Stimulated activated naive B cell treated with anti-CD40 and anti-IgM and Interleukin-4, amounts not matched to agents 10 μg/mL and 1 μg/mL and 100 μg/mL, for 72 hours (primary cell): ENCODE results near the gene PCDHB12.

Experiments used
- ATAC-seq, 2 donors: fragments of 150-1000 bp; cut with Tn5 transposase; replicated peaks; 2 replicates each; pipeline ENCODE4 v1.10.0; 2021; ENCODE audit warnings: moderate library complexity in 1 of 2
- DNase-seq: peaks from one replicate; pipeline ENCODE4 v3.0.0; 2021
- H3K27ac Mint-ChIP-seq: one replicate; pipeline ENCODE4 v1.8.0; 2022; ENCODE audit warnings: mild to moderate bottlenecking, mixed read lengths
- H3K27me3 Mint-ChIP-seq, 2 donors: one replicate each; pipeline ENCODE4 v1.8.0; 2022; ENCODE audit warnings: mixed read lengths in 2 of 2
- H3K36me3 Mint-ChIP-seq, 2 donors: one replicate each; pipeline ENCODE4 v1.8.0; 2022; ENCODE audit warnings: mixed read lengths in 2 of 2, mild to moderate bottlenecking in 1 of 2
- H3K4me1 Mint-ChIP-seq, 2 donors: one replicate each; pipeline ENCODE4 v1.8.0; 2022; ENCODE audit warnings: mixed read lengths in 2 of 2, mild to moderate bottlenecking in 1 of 2
- H3K4me3 Mint-ChIP-seq, 2 donors: one replicate each; pipeline ENCODE4 v1.8.0; 2022; ENCODE audit warnings: mild to moderate bottlenecking in 2 of 2, mixed read lengths in 2 of 2, moderate library complexity in 1 of 2
- H3K9me3 Mint-ChIP-seq, 2 donors: one replicate each; pipeline ENCODE4 v1.8.0; 2022; ENCODE audit warnings: mixed read lengths in 2 of 2, mild to moderate bottlenecking in 1 of 2

PCDHB12 gene

DNA sequence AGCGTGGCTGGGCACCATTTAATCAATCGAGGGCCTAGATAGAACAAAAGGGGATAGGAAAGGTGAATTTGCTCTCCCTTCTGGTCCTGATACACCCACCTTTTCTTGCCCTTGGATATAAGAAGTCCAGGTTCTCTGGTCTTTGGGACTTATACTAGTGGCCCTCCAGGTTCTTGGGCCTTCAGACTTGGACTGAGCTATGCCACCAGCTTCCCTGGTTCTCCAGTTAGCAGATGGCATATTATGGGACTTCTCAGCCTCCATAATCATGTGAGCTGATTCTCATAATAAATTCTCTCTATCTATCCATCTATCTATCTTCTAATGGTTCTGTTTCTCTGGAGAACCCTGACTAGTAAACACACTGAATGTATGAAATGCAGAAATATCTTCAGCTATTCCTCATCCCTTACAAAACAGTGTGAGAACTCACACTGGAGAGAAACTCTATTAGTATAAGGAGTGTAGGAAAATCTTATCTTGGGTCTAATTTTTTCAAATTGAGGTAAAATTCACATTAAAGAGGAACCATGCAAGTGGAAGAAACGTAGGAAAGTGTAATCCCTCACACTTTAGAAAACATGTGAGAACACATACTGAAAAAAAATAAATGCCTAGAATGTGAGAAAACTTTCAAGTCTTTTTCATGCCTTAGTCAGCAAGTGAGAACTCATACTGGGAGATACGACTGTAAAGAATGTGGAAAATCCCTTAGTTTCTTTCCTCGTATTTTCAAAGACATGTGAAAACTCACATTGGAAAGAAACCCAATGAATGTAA is 52.1 kb downstream of the PCDHB12 start:
- Mint-ChIP-seq H3K27ac (no peak overlapping the region), H3K36me3 (peaks cover 18 to 37% of the 10 kb centered on the region in 2 donors), H3K4me1 (no peaks in the 10 kb centered on the region), H3K4me3 (no peak overlapping the region), H3K9me3 (peaks cover 25 to 29% of the 10 kb centered on the region in 2 donors), H3K27me3 (no peaks in the 10 kb centered on the region)
- DNase-seq = no peak
- ATAC-seq = no peak

- Mint-ChIP-seq H3K9me3 (peaks cover 29 to 31% of the 10 kb centered on the region in 2 donors), H3K4me1 (no peaks in the 10 kb centered on the region), H3K4me3 (no peak overlapping the region), H3K27ac (no peak overlapping the region), H3K36me3 (peaks cover 23 to 40% of the 10 kb centered on the region in 2 donors), H3K27me3 (no peaks in the 10 kb centered on the region)
- ATAC-seq = no peak
- DNase-seq = no peak
These were observed 52.7 kb downstream of the PCDHB12 start for GRCh38 chr5:141261238-141261546.
